HFF-Myc (cell line): ENCODE results near the gene TMCO4.

ENCODE experiments used
- DNase-seq: peaks from one replicate; pipeline ENCODE4 v3.0.0-alpha.2; 2011; ENCODE audit warnings: low read depth; ENCODE audit errors: extremely low read depth
- H3K4me3 ChIP-seq: replicated peaks from 2 replicates; pipeline ENCODE4 v1.5.1; 2011; ENCODE audit warnings: low read depth, mild to moderate bottlenecking, control low read depth, low read length
- CTCF ChIP-seq: IDR thresholded peaks from 2 replicates; pipeline ENCODE4 v1.5.1; 2012; ENCODE audit warnings: mild to moderate bottlenecking, low read depth, low read length, control low read depth; ENCODE audit errors: missing control alignments

TMCO4 gene

GRCh38 chr1:19757641-19758040 lies 42.1 kb downstream of the TMCO4 start:
- no peak for DNase-seq

GRCh38 chr1:19756480-19756879 lies 43.2 kb downstream of the TMCO4 start:
- TF ChIP-seq CTCF = no peak
- no peak overlapping the region for H3K4me3 ChIP-seq
- DNase-seq = no peak

More at GRCh38 chr1:19757641-19758040, 42.1 kb downstream of the TMCO4 start:
- no peak for TF ChIP-seq CTCF
- H3K4me3 ChIP-seq = no peak overlapping the region

- no peak for DNase-seq
- no peak for TF ChIP-seq CTCF
- no peak overlapping the region for H3K4me3 ChIP-seq
These were observed 45.2 kb downstream of the TMCO4 start for GRCh38 chr1:19754482-19754881.

GRCh38 chr1:19752083-19752696 lies 47.5 kb downstream of the TMCO4 start:
- no peak overlapping the region for H3K4me3 ChIP-seq
- TF ChIP-seq CTCF = no peak

GRCh38 chr1:19750882-19751276 lies 48.8 kb downstream of the TMCO4 start:
- no peak for DNase-seq
- H3K4me3 ChIP-seq = no peak overlapping the region
- no peak for TF ChIP-seq CTCF

More at GRCh38 chr1:19752083-19752696, 47.5 kb downstream of the TMCO4 start:
- DNase-seq = no peak

GRCh38 chr1:19750101-19750881 lies 49.4 kb downstream of the TMCO4 start:
- TF ChIP-seq CTCF = no peak
- no peak for DNase-seq

More at GRCh38 chr1:19750101-19750881, 49.4 kb downstream of the TMCO4 start:
- no peak overlapping the region for H3K4me3 ChIP-seq
